RWPE2 (cell line): ENCODE results near the gene RXRA.

Source experiments
- ATAC-seq: fragments of 200-7000 bp; cut with Tn5 transposase; 3 replicates; pipeline ENCODE4 v1.9.1; 2021; ENCODE audit warnings: low read depth
- DNase-seq: peaks from one replicate; pipeline ENCODE4 v3.0.0-alpha.2; 2020; ENCODE audit warnings: low spot score
- H3K27ac ChIP-seq: fragments of 450-650 bp; 2 replicates; pipeline ENCODE4 v1.5.1; 2017; ENCODE audit warnings: mild to moderate bottlenecking; ENCODE audit not compliant: poor library complexity, severe bottlenecking
- H3K27me3 ChIP-seq: fragments of 250-450 bp; sonication (Bioruptor Pico); 2 replicates; pipeline ENCODE4 v1.5.1; 2021; ENCODE audit warnings: mild to moderate bottlenecking, moderate library complexity; ENCODE audit not compliant: insufficient read depth, poor library complexity, severe bottlenecking
- H3K36me3 ChIP-seq: fragments of 250-450 bp; sonication (Bioruptor Pico); 2 replicates; pipeline ENCODE4 v1.5.1; 2020; ENCODE audit warnings: low read depth, mild to moderate bottlenecking, moderate library complexity
- H3K4me1 ChIP-seq: fragments of 250-450 bp; sonication (Bioruptor Pico); 2 replicates; pipeline ENCODE4 v1.5.1; 2021; ENCODE audit warnings: mild to moderate bottlenecking, moderate library complexity; ENCODE audit not compliant: insufficient read depth, poor library complexity, severe bottlenecking
- H3K4me3 ChIP-seq: fragments of 250-450 bp; sonication (Bioruptor Pico); 2 replicates; pipeline ENCODE4 v1.5.1; 2021; ENCODE audit warnings: mild to moderate bottlenecking, moderate library complexity; ENCODE audit not compliant: severe bottlenecking
- H3K9me3 ChIP-seq: fragments of 250-450 bp; sonication (Bioruptor Pico); 2 replicates; pipeline ENCODE4 v1.5.1; 2021; ENCODE audit warnings: mild to moderate bottlenecking, moderate library complexity; ENCODE audit not compliant: severe bottlenecking
- TF ChIP-seq, protein P1 (sequence below): fragments of 450-650 bp; IDR thresholded peaks from one replicate; pipeline ENCODE4 v1.5.1; 2017; ENCODE audit warnings: mild to moderate bottlenecking, moderate library complexity; ENCODE audit not compliant: poor library complexity, severe bottlenecking

RXRA gene

GRCh38 chr9:134385915-134386314 is 59.7 kb downstream of the RXRA start:
- peaks cover 16% of the 10 kb centered on the region for H3K4me1 ChIP-seq
- H3K9me3 ChIP-seq: no peaks in the 10 kb centered on the region
- ATAC-seq (no peak), DNase-seq (no peak)
- no peak overlapping the region for H3K27ac ChIP-seq
- no peak overlapping the region for H3K4me3 ChIP-seq
- TF ChIP-seq, protein P1, sequence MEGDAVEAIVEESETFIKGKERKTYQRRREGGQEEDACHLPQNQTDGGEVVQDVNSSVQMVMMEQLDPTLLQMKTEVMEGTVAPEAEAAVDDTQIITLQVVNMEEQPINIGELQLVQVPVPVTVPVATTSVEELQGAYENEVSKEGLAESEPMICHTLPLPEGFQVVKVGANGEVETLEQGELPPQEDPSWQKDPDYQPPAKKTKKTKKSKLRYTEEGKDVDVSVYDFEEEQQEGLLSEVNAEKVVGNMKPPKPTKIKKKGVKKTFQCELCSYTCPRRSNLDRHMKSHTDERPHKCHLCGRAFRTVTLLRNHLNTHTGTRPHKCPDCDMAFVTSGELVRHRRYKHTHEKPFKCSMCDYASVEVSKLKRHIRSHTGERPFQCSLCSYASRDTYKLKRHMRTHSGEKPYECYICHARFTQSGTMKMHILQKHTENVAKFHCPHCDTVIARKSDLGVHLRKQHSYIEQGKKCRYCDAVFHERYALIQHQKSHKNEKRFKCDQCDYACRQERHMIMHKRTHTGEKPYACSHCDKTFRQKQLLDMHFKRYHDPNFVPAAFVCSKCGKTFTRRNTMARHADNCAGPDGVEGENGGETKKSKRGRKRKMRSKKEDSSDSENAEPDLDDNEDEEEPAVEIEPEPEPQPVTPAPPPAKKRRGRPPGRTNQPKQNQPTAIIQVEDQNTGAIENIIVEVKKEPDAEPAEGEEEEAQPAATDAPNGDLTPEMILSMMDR: no peak
- no peaks in the 10 kb centered on the region for H3K27me3 ChIP-seq
- no peaks in the 10 kb centered on the region; the same call in 1 of the 2 replicates for H3K36me3 ChIP-seq

- ATAC-seq (peak; percentile 32; the same call in 2 of the 3 replicates), DNase-seq (no peak)
- Histone ChIP-seq H3K27me3 (no peaks in the 10 kb centered on the region), H3K4me1 (peaks cover 13% of the 10 kb centered on the region), H3K9me3 (no peaks in the 10 kb centered on the region), H3K4me3 (no peak overlapping the region), H3K36me3 (no peaks in the 10 kb centered on the region; the same call in 1 of the 2 replicates), H3K27ac (peak overlapping the region; percentile 8)
- TF ChIP-seq, protein P1: no peak
Observed at GRCh38 chr9:134386951-134387831, 60.9 kb downstream of the RXRA start.

DNA sequence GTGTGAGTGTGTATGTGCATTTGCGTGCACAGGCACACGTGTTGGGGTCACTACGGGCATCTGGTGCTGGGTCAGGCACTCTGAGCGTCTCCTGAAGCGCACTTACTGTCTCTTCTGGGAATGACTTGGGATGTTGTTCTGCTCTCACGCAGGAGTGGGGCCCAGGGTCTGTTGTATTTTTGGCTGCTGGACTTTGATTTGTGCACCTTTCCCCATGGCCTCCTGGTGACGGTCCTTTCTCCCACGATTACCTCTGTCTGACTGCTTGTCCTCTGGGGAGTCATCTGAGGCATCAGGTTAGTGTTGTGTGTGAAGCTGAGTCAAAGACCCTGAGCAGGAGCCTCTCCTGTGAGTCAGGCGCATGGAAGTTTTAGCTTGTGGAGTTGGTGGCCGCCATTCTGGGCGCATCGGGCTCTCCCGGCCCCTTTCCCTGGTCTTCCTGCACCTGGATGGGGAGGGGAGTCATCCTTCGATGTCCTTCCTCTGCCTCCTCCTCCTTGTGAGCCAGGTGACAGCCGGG is 62.1 kb downstream of the RXRA start:
- Histone ChIP-seq H3K36me3 (no peaks in the 10 kb centered on the region; the same call in 1 of the 2 replicates), H3K27ac (no peak overlapping the region), H3K9me3 (no peaks in the 10 kb centered on the region), H3K4me1 (peaks cover 13% of the 10 kb centered on the region), H3K27me3 (no peaks in the 10 kb centered on the region), H3K4me3 (no peak overlapping the region)
- TF ChIP-seq, protein P1: no peak
- no peak for DNase-seq
- no peak for ATAC-seq

- Histone ChIP-seq H3K4me3 (no peak overlapping the region), H3K36me3 (no peaks in the 10 kb centered on the region; the same call in 1 of the 2 replicates), H3K9me3 (no peaks in the 10 kb centered on the region), H3K27me3 (no peaks in the 10 kb centered on the region), H3K4me1 (peaks cover 13% of the 10 kb centered on the region), H3K27ac (no peak overlapping the region)
- TF ChIP-seq, protein P1: no peak
- ATAC-seq (no peak), DNase-seq (no peak)
Observed at GRCh38 chr9:134388976-134389375, 62.7 kb downstream of the RXRA start.

GRCh38 chr9:134389642-134390041 is 63.4 kb downstream of the RXRA start:
- H3K4me1 ChIP-seq: peaks cover 12% of the 10 kb centered on the region
- no peak for ATAC-seq
- no peaks in the 10 kb centered on the region; the same call in 1 of the 2 replicates for H3K36me3 ChIP-seq
- H3K9me3 ChIP-seq: no peaks in the 10 kb centered on the region
- H3K27me3 ChIP-seq: no peaks in the 10 kb centered on the region
- no peak overlapping the region for H3K27ac ChIP-seq
- no peak overlapping the region for H3K4me3 ChIP-seq
- no peak for DNase-seq
- TF ChIP-seq, protein P1: no peak
